NOMO-1 treated with DMSO at 0.1 percent for 48 hours (cell line): Measurements from ENCODE around the gene RBM34.
"Not testable (repeated sequence)": the region's sequence is repeated elsewhere in the genome, so short reads cannot be mapped to it uniquely, and the experiment has no call there.

ENCODE experiments used
- DNase-seq: peaks from one replicate; lab custom pipeline; 2025; ENCODE audit not compliant: unreplicated experiment; lab: John Stamatoyannopoulos, UW

Gene RBM34, protein sequence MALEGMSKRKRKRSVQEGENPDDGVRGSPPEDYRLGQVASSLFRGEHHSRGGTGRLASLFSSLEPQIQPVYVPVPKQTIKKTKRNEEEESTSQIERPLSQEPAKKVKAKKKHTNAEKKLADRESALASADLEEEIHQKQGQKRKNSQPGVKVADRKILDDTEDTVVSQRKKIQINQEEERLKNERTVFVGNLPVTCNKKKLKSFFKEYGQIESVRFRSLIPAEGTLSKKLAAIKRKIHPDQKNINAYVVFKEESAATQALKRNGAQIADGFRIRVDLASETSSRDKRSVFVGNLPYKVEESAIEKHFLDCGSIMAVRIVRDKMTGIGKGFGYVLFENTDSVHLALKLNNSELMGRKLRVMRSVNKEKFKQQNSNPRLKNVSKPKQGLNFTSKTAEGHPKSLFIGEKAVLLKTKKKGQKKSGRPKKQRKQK

GRCh38 chr1:235160957-235161684 lies at the start of gene RBM34:
Gene RBM34 (minus strand): TSS chr1:235161250. CDS start chr1:235161226, 24 bp downstream.
- DNase-seq, result peak; percentile 84

DNA sequence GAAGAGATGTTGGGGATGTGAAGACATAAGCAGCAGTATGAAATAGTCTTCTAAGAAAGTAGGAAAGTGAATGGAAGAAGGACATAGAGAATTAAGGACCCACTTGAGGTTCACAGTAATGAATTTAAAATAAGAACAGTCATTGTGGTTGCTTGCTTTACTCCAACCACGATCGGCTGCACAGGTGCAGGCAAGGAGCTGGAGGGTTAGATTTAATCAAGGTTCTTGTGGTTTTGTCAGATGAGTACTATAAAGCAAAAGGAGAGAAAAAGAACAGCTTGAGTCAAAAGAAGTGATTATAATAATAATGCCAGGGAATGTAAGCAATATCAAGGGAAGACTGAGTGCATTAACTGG lies 46.1 kb upstream of the RBM34 start:
- DNase-seq, result no peak

DNA sequence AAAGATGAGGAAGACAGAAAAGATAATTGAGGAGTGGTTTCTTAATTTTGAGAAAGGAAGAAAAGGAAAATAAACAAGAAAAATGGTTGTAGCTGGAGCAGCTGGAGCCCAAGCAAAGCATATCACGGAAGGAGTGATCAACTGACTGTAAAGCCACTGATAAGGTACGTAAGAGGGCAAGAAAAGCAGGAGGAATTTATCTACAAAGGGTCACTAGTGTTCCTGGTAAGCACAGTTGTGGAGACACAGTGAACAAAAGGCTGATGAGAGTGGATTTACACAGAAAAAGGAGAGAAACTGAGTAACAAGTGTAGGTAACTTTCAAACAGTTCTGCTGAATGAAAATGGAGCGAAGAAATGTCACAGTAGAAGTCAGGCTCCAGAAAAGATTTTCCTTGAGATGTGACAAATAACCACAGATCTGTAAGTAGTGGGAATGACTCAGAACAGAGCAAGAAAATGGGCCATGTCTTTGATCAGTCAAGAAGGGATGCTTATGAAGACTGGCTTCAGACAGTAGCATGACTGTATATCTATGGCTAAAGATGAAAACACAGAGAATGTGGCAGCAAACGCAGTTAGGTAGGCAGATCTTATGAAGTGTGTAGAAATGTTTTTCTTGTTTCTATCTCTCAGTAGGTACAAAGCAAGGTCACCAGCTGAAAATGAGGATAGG lies 45.6 kb upstream of the RBM34 start:
- no peak for DNase-seq

- DNase-seq, result no peak
These were observed 44.6 kb upstream of the RBM34 start for GRCh38 chr1:235205687-235206086.

DNA sequence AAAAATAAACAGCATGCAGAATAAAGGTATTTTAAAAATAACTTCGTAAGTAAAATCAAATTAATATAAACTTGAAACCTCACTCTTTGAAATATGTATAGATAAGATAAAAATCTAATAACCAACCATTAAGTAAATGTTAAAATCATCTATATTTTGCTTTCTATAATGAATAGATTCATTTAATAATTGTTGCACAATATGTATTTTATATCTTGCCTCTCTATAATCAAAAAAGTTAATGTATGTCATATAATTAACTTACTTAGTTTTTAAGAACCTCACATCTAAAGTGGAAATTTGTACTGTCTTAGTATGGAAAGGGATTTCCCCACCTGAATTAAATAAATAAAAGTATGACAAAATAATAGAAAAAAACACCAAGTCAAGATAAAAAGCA lies 42.4 kb upstream of the RBM34 start:
- DNase-seq, result no peak

GRCh38 chr1:235202447-235202846 lies 41.4 kb upstream of the RBM34 start:
- DNase-seq, result not testable (repeated sequence)

DNA sequence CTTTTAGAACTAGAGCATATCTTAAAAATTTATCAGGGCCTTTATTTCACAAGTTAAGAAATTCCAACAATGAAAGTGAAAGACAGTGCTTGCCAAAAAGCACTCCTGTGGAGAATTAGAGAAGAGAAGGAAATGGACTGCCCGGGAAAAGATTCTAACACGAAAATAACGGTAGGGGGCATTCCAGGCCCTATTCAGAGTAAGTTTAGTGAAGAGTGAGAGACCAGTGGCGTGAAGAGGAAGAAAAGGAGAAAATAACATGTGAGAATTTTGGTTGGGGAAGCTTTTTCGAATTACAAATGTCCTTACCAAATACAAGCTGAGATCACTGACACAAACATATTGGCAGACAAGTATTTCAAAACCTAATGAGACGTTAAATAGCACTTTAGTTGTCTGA lies 38.4 kb upstream of the RBM34 start:
- DNase-seq, result no peak

- no peak for DNase-seq
These were observed 29.4 kb upstream of the RBM34 start for GRCh38 chr1:235190431-235190830.

DNA sequence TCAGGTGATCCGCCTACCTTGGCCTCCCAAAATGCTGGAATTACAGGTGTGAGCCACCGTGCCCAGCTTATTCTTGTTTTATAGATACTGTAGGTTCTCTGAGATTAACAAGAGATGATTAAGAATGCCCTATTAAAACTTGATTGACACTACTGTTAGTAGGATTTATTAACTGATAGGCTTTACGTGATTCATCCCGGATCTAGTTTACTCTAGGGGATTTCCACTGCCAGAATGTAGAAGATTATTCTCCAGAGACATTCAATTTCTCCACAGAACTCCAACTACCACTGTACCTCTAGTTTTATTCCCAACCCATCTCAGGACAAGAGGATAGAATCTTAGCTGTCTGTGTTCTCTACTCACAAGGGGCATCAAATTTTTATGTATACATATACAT lies 26.3 kb upstream of the RBM34 start:
- DNase-seq, result no peak

- no peak for DNase-seq
These were observed 20.7 kb upstream of the RBM34 start for GRCh38 chr1:235181561-235182245.

GRCh38 chr1:235180916-235181460 lies 19.9 kb upstream of the RBM34 start:
- DNase-seq, result no peak

- DNase-seq, result no peak
These were observed 15.4 kb upstream of the RBM34 start for GRCh38 chr1:235176486-235176885.

GRCh38 chr1:235169986-235170385 lies 8.9 kb upstream of the RBM34 start:
- no peak for DNase-seq

DNA sequence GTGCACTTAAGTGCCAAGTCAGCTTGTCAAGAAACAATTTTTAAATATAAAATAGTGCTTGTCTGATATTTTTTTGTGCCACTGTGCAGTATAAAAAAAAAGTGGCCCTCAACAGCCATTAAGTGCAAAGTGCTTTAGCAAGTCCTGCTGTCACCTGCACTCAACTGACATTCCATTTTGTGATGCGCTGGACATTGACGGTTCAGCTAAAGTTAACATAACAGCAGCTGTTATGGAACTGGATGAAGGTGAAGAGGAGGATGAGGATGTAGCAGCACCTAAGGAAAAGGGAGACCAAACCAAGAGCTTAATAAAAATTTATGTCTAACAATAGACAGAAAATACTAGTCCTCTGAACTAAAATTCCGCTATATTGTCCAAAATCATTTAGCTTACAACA lies 7.3 kb upstream of the RBM34 start:
- no peak for DNase-seq

- no peak for DNase-seq
These were observed 756 bp upstream of the RBM34 start for GRCh38 chr1:235161685-235162327.

GRCh38 chr1:235160383-235160956 lies 580 bp downstream of the RBM34 start:
- DNase-seq, result peak; percentile 73

GRCh38 chr1:235159930-235160329 lies 1.1 kb downstream of the RBM34 start:
- not testable (repeated sequence) for DNase-seq

DNA sequence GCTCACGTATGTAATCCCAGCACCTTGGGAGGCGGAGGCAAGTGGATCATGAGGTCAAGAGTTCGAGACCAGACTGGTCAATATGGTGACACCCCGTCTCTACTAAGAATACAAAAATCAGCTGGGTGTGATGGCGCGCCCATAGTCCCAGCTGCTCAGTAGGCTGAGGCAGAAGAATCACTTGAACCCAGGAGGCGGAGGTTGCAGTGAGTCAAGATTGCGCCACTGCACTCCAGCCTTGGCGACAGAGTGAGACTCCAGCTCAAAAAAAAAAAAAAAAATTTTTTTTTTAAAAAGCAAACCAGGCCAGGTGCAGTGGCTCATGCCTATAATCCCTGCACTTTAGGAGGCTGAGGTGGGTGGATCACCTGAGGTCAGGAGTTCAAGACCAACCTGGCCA lies 1.8 kb downstream of the RBM34 start:
- DNase-seq, result not testable (repeated sequence)

GRCh38 chr1:235158680-235159079 lies 2.4 kb downstream of the RBM34 start:
- no peak for DNase-seq

DNA sequence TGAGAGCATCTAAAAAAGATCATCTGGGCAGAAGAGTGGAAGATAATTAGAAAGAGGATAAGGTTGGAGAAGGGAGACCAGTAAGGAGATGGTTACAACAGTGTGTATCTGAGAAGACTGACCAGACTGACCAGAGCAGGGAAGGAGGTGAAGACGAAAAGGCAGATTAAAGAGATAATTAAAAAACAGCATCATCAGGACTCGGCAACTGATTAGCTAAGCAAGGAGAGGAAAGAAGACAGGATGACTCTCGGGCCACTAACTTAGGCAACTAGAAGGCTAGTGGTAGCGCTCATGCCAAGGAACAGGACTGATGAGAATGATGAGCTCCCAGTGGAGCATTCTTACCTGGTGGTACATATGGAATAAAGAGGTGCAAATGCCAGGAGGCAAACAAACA lies 3.9 kb downstream of the RBM34 start:
- no peak for DNase-seq
